HepG2 (cell line): ENCODE measurements around the gene COQ8A. TPM values are rescaled to one million over a fixed set of nuclear protein-coding genes. Genes with fewer than 3 reads are reported as not detected.

Experiments
- ATAC-seq: fragments of 200-7000 bp; cut with Tn5 transposase; 3 replicates; pipeline ENCODE4 v1.9.1; 2020; ENCODE audit warnings: mild to moderate bottlenecking, moderate library complexity
- BruUV-seq: library from RNA; stranded (reverse); fragments of 400-500 nt; replicated peaks from 2 replicates; lab custom pipeline; 2021; lab: Mats Ljungman, UMichigan
- CTCF ChIA-PET: fragments of 300-600 bp; formaldehyde crosslinking; extraction: SDS; loops from one replicate; lab custom pipeline; 2021; ENCODE audit warnings: low total read pairs, inconsistent platforms, low intra/inter-chr PET ratio; lab: Yijun Ruan, JAX
- POLR2A ChIA-PET: fragments of 350-600 bp; sonication (Branson Sonifier 250); formaldehyde crosslinking; loops from one replicate; lab custom pipeline; 2020; ENCODE audit warnings: antibody characterized with exemption, inconsistent platforms; lab: Yijun Ruan, JAX
- DNase-seq: peaks from one replicate; pipeline ENCODE4 v3.0.0-alpha.2; 2015; ENCODE audit warnings: low spot score
- FAIRE-seq: peaks from 3 replicates; lab custom pipeline; 2011; peaks lifted over from hg19 to GRCh38; lab: Jason Lieb, UNC
- H2AFZ ChIP-seq: one replicate; pipeline ENCODE4 v1.6.1; 2011; ENCODE audit warnings: low read length, inconsistent platforms
- H3K27ac ChIP-seq: fragments of 300-600 bp; 3 replicates; pipeline ENCODE4 v1.8.0; 2011; ENCODE audit warnings: mixed run types, mild to moderate bottlenecking, mixed read lengths, low read length, inconsistent platforms; ENCODE audit not compliant: insufficient read depth; ENCODE audit errors: extremely low read length
- H3K27me3 ChIP-seq, 2 experiments: fragments of 200-600 bp in 1 of 2; 2 replicates in 1 of 2; 3 replicates in 1 of 2; pipeline versions ENCODE4 v1.6.0 to v1.8.0; 2011; ENCODE audit warnings: low read length in 2 of 2, mild to moderate bottlenecking in 2 of 2, moderate library complexity in 2 of 2, inconsistent platforms in 1 of 2; ENCODE audit not compliant: insufficient read depth in 2 of 2, control insufficient read depth in 1 of 2
- H3K36me3 ChIP-seq, 2 experiments: fragments of 200-600 bp in 1 of 2; replicated peaks in 1 of 2; 2 replicates in 1 of 2; 3 replicates in 1 of 2; pipeline versions ENCODE4 v1.5.1 to v1.8.0; 2011; ENCODE audit warnings: low read length in 2 of 2, inconsistent platforms in 1 of 2; ENCODE audit not compliant: insufficient read depth in 2 of 2, control insufficient read depth in 1 of 2
- H3K4me1 ChIP-seq: 2 replicates; pipeline ENCODE4 v1.5.1; 2012; ENCODE audit warnings: low read length, inconsistent platforms; ENCODE audit not compliant: insufficient read depth
- H3K4me2 ChIP-seq: 2 replicates; pipeline ENCODE4 v1.6.0; 2011; ENCODE audit warnings: low read depth, low read length, inconsistent platforms
- H3K4me3 ChIP-seq, 3 experiments: fragments of 200-600 bp in 1 of 3; sonication (generic), shearing (Covaris generic) in 1 of 3; replicated peaks in 1 of 3; 2 replicates each; pipeline ENCODE4 v1.5.1; 2011 to 2016; ENCODE audit warnings: low read length in 3 of 3, inconsistent platforms in 2 of 3, low read depth in 2 of 3, mild to moderate bottlenecking in 2 of 3, control low read depth in 1 of 3, mixed read lengths in 1 of 3; ENCODE audit not compliant: insufficient read depth in 1 of 3
- H3K79me2 ChIP-seq: one replicate; pipeline ENCODE4 v1.6.1; 2011; ENCODE audit warnings: low read length, inconsistent platforms; ENCODE audit not compliant: insufficient read depth
- H3K9ac ChIP-seq: 2 replicates; pipeline ENCODE4 v1.6.0; 2011; ENCODE audit warnings: mild to moderate bottlenecking, low read depth, low read length, inconsistent platforms; ENCODE audit not compliant: insufficient read depth
- H3K9me3 ChIP-seq: 2 replicates; pipeline ENCODE4 v1.5.1; 2012; ENCODE audit warnings: mild to moderate bottlenecking, low read length
- H4K20me1 ChIP-seq: 2 replicates; pipeline ENCODE4 v1.6.0; 2011; ENCODE audit warnings: inconsistent platforms, mild to moderate bottlenecking, low read length, moderate library complexity; ENCODE audit not compliant: insufficient read depth
- ATF3 ChIP-seq: sonication (generic); formaldehyde crosslinking; IDR thresholded peaks from 2 replicates; pipeline ENCODE4 v1.4.0; 2020; ENCODE audit warnings: missing genetic modification reagents
- ATM ChIP-seq: fragments of 450-650 bp; IDR thresholded peaks from 2 replicates; pipeline ENCODE4 v1.7.1; 2017; ENCODE audit warnings: mild to moderate bottlenecking, borderline replicate concordance
- HNRNPH1 ChIP-seq: fragments of 200-400 bp; formaldehyde crosslinking; optimal IDR thresholded peaks from 2 replicates; pipeline ENCODE3; 2017; ENCODE audit warnings: mild to moderate bottlenecking, low read depth, low read length
- MAFG ChIP-seq: sonication (generic); formaldehyde crosslinking; IDR thresholded peaks from 2 replicates; pipeline ENCODE4 v1.5.1; 2020; ENCODE audit warnings: mild to moderate bottlenecking, missing genetic modification reagents
- MXD1 ChIP-seq: sonication (generic); formaldehyde crosslinking; IDR thresholded peaks from 2 replicates; pipeline ENCODE4 v1.4.0; 2020; ENCODE audit warnings: mild to moderate bottlenecking, missing genetic modification reagents
- NKX3-1 ChIP-seq: sonication (generic); formaldehyde crosslinking; IDR thresholded peaks from 2 replicates; pipeline ENCODE4 v1.5.0; 2020; ENCODE audit warnings: missing genetic modification reagents
- NR2F1 ChIP-seq, 2 experiments: fragments of 450-650 bp in 1 of 2; formaldehyde crosslinking in 1 of 2; IDR thresholded peaks; 2 replicates each; pipeline versions ENCODE4 v1.5.0 to v1.6.1; 2016 to 2020; ENCODE audit warnings: mild to moderate bottlenecking in 1 of 2, missing compliant biosample characterization in 1 of 2, missing genetic modification reagents in 1 of 2, moderate library complexity in 1 of 2
- PCBP1 ChIP-seq: fragments of 200-400 bp; formaldehyde crosslinking; IDR thresholded peaks from 2 replicates; pipeline ENCODE4 v1.6.1; 2017; ENCODE audit warnings: mild to moderate bottlenecking, low read depth, low read length, borderline replicate concordance
- PRDM4 ChIP-seq: sonication (generic); formaldehyde crosslinking; IDR thresholded peaks from 2 replicates; pipeline ENCODE4 v1.9.0; 2021; ENCODE audit warnings: missing genetic modification reagents, borderline replicate concordance
- SMARCE1 ChIP-seq: fragments of 450-650 bp; IDR thresholded peaks from 2 replicates; pipeline ENCODE4 v1.6.1; 2017; ENCODE audit warnings: borderline replicate concordance
- ZBTB2 ChIP-seq: sonication (generic); formaldehyde crosslinking; IDR thresholded peaks from 2 replicates; pipeline ENCODE4 v1.8.0; 2022; ENCODE audit warnings: low read depth, missing genetic modification reagents
- ZNF263 ChIP-seq: sonication (generic); formaldehyde crosslinking; IDR thresholded peaks from 2 replicates; pipeline ENCODE4 v1.4.0; 2020; ENCODE audit warnings: missing genetic modification reagents
- ZNF34 ChIP-seq: sonication (generic); formaldehyde crosslinking; IDR thresholded peaks from 2 replicates; pipeline ENCODE4 v1.4.0; 2020; ENCODE audit warnings: mild to moderate bottlenecking, missing genetic modification reagents, borderline replicate concordance
- ZNF563 ChIP-seq: sonication (generic); formaldehyde crosslinking; IDR thresholded peaks from 2 replicates; pipeline ENCODE4 v1.8.0; 2022; ENCODE audit warnings: mild to moderate bottlenecking, moderate library complexity, missing genetic modification reagents
- ZNF724P ChIP-seq: sonication (generic); formaldehyde crosslinking; IDR thresholded peaks from 2 replicates; pipeline ENCODE4 v1.8.0; 2022; ENCODE audit warnings: missing genetic modification reagents, borderline replicate concordance
- WGBS: methylation state at CpG from one replicate; pipeline ENCODE4 v1.1.6; 2017; ENCODE audit warnings: low lambda C conversion rate; 5-methylcytosine and 5-hydroxymethylcytosine counted together
- in situ Hi-C: cut with HindIII; loops from 2 replicates; pipeline ENCODE4 v1.10.0; 2017; ENCODE audit warnings: low pct_unique_long_range_greater_than_20kb; ENCODE audit not compliant: extremely low pct_ligation_motif_present
- intact Hi-C: fragments of 100-400 bp; cut with micrococcal nuclease; formaldehyde crosslinking; loops from one replicate; pipeline ENCODE4 v1.10.0; 2022; ENCODE audit not compliant: unreplicated experiment
- polyA plus RNA-seq, 8 experiments: library from polyadenylated mRNA; depleted of rRNA in 3 of 8; stranded (reverse) in 7 of 8; unstranded in 1 of 8; fragments of >200 nt; fragmentation: Illumina TruSeq in 4 of 8; extraction: Trizol in 4 of 8; gene quantifications; 2 replicates each; pipeline versions ENCODE4 v1.2.1 to v1.2.3, GENCODE V29; 2011 to 2016; ENCODE audit warnings: low read depth in 4 of 8, missing spikeins in 1 of 8, mixed read lengths in 1 of 8; ENCODE audit not compliant: insufficient read depth in 1 of 8
- total RNA-seq, 5 experiments: library from RNA; depleted of rRNA; stranded (reverse); fragments of >200 nt; fragmentation: Illumina TruSeq; extraction: Trizol; gene quantifications; 2 replicates each; pipeline ENCODE4 v1.2.3, GENCODE V29; 2016; ENCODE audit warnings: low read depth in 1 of 5
- TF ChIP-seq, protein P1 (sequence below): sonication (generic); formaldehyde crosslinking; IDR thresholded peaks from 2 replicates; pipeline ENCODE4 v1.4.0; 2020; ENCODE audit warnings: missing genetic modification reagents

Gene COQ8A
- total and polyA plus RNA-seq, 2 of the 13 experiments (the other 11 are each of a cell fraction or from before 2014, with no cell fraction given), result 60.4 to 88.7 TPM

DNA sequence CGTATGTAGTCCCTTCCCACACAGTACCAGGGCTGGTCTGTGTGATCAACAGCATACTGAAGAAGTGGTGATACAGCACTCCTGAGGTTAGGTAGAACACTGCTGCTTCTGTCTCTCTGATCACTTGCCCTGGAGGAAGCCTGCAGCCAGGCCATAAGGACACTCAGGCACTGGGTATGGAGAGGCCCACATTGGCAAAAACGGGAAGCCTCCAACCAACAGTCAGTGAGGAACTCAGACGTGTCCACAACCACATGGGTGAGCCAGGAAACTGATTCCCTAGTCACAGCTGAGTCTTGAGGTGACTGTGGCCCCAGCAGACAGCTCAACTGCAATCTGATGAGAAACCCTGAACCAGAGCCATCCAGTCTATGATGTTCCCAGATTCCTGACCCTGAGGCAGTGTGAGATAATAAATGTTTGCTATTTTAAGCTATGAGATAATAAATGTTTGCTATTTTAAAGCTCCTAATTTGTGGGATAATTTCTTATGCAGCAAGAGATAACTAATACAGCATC, 62.5 kb downstream of the COQ8A start:
- BruUV-seq, result no TSS peak
- intact Hi-C loops (no loop called here), in situ Hi-C loops (no loop called here)
- Histone ChIP-seq H4K20me1 (no peaks in the 10 kb centered on the region), H3K27ac (no peak overlapping the region), H3K9ac (no peak overlapping the region), H3K9me3 (no peaks in the 10 kb centered on the region), H3K36me3 (peaks cover 0 to 6% of the 10 kb centered on the region in 2 experiments; a peak in 2 of 5 replicates), H2AFZ (no peak overlapping the region), H3K27me3 (no peaks in the 10 kb centered on the region), H3K4me1 (no peaks in the 10 kb centered on the region), H3K4me2 (no peak overlapping the region), H3K4me3 (no peak overlapping the region), H3K79me2 (no peaks in the 10 kb centered on the region)
- TF ChIP-seq MXD1 (CRISPR knock-in tag) (no peak), SMARCE1 (no peak), ATM (no peak), ATF3 (CRISPR knock-in tag) (no peak), PRDM4 (CRISPR knock-in tag) (no peak), HNRNPH1 (no peak), MAFG (no peak), ZNF563 (CRISPR knock-in tag) (no peak), ZNF34 (no peak), ZNF724P (CRISPR knock-in tag) (no peak), ZNF263 (CRISPR knock-in tag) (no peak), PCBP1 (no peak), NR2F1 (CRISPR knock-in tag; IDR thresholded peaks at IDR 0.05) (no peak), NKX3-1 (CRISPR knock-in tag) (no peak), ZBTB2 (no peak)
- TF ChIP-seq, protein P1, sequence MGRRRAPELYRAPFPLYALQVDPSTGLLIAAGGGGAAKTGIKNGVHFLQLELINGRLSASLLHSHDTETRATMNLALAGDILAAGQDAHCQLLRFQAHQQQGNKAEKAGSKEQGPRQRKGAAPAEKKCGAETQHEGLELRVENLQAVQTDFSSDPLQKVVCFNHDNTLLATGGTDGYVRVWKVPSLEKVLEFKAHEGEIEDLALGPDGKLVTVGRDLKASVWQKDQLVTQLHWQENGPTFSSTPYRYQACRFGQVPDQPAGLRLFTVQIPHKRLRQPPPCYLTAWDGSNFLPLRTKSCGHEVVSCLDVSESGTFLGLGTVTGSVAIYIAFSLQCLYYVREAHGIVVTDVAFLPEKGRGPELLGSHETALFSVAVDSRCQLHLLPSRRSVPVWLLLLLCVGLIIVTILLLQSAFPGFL (CRISPR knock-in tag), result no peak
- DNase-seq (no peak), FAIRE-seq (no peak), ATAC-seq (peak; percentile 23; the same call in 1 of the 3 replicates)
- ChIA-PET CTCF (no interaction called here), POLR2A (interaction anchor here (1.8 kb wide), 1 partner anchor 8 kb away, joined by 5 read pairs; no protein-coding TSS in a partner anchor)
- 53% methylated on average over 3 of the region's 3 CpGs for WGBS
